Measurements from ENCODE around the gene SH3BP1. TPM values are rescaled to one million over a fixed set of nuclear protein-coding genes. Genes with fewer than 3 reads are reported as not detected.

SH3BP1 gene
- total and polyA plus RNA-seq, 2 of the 13 experiments (the other 11 are each of a cell fraction or from before 2014, with no cell fraction given), result 8.4 to 18.5 TPM

DNA sequence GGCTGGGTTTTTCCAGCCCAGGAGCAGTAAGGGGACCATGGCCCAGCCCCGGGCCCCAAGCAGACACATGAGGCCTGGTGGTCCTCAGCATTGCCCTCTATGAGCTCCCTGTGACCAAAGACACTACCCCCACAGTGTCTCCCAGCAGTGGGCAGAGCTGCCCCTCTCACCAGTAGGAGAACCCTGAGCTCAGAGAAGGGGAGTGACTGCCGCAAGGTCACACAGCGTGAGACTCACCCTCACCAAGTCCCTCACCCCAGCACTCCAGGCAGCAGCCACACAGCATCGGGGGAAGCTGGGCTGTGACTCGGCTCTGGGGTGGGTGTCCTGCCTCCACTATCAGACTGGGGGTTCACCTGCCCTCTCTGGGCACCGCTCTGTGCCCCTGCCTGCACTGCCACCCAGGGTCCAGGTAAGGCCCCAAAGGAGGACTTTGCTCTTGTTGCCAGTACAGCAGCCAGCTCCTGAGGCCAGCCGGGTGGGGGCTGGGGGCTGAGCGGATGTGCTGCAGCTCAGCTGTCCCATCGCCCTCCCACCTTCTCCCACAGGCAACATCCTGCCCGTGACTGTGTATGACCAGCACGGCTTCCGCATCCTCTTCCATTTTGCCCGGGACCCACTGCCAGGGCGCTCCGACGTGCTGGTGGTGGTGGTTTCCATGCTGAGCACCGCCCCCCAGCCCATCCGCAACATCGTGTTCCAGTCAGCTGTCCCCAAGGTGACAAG lies 7.9 kb upstream of the SH3BP1 start (continued):
- TF ChIP-seq POLR2G (IDR thresholded peaks at IDR 0.05; ENCODE audit: low read depth, low read length) (peak; percentile 63), ZNF24 (IDR thresholded peaks at IDR 0.05) (no peak), TAF1 (CRISPR knock-in tag; IDR thresholded peaks at IDR 0.05) (peak; percentile 22; the same call in 1 of the 2 replicates), MEF2D (CRISPR knock-in tag; IDR thresholded peaks at IDR 0.05) (peak; percentile 69), ASH2L (IDR thresholded peaks at IDR 0.05; ENCODE audit: insufficient read length, low read depth, low read length) (peak; percentile 53), IKZF1 (IDR thresholded peaks at IDR 0.05) (no peak), ZNF274 (CRISPR knock-in tag; IDR thresholded peaks at IDR 0.05) (peak; percentile 43; the same call in 1 of the 2 replicates), SSRP1 (CRISPR knock-in tag; IDR thresholded peaks at IDR 0.05) (peak; percentile 26; the same call in 1 of the 2 replicates), ZIK1 (CRISPR knock-in tag; IDR thresholded peaks at IDR 0.05; ENCODE audit: borderline replicate concordance, low read depth) (peak; percentile 35; the same call in 1 of the 2 replicates)
- TF ChIP-seq, protein P1, sequence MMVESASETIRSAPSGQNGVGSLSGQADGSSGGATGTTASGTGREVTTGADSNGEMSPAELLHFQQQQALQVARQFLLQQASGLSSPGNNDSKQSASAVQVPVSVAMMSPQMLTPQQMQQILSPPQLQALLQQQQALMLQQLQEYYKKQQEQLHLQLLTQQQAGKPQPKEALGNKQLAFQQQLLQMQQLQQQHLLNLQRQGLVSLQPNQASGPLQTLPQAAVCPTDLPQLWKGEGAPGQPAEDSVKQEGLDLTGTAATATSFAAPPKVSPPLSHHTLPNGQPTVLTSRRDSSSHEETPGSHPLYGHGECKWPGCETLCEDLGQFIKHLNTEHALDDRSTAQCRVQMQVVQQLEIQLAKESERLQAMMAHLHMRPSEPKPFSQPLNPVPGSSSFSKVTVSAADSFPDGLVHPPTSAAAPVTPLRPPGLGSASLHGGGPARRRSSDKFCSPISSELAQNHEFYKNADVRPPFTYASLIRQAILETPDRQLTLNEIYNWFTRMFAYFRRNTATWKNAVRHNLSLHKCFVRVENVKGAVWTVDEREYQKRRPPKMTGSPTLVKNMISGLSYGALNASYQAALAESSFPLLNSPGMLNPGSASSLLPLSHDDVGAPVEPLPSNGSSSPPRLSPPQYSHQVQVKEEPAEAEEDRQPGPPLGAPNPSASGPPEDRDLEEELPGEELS (CRISPR knock-in tag; IDR thresholded peaks at IDR 0.05), result peak; percentile 63
- TF ChIP-seq, protein P2, sequence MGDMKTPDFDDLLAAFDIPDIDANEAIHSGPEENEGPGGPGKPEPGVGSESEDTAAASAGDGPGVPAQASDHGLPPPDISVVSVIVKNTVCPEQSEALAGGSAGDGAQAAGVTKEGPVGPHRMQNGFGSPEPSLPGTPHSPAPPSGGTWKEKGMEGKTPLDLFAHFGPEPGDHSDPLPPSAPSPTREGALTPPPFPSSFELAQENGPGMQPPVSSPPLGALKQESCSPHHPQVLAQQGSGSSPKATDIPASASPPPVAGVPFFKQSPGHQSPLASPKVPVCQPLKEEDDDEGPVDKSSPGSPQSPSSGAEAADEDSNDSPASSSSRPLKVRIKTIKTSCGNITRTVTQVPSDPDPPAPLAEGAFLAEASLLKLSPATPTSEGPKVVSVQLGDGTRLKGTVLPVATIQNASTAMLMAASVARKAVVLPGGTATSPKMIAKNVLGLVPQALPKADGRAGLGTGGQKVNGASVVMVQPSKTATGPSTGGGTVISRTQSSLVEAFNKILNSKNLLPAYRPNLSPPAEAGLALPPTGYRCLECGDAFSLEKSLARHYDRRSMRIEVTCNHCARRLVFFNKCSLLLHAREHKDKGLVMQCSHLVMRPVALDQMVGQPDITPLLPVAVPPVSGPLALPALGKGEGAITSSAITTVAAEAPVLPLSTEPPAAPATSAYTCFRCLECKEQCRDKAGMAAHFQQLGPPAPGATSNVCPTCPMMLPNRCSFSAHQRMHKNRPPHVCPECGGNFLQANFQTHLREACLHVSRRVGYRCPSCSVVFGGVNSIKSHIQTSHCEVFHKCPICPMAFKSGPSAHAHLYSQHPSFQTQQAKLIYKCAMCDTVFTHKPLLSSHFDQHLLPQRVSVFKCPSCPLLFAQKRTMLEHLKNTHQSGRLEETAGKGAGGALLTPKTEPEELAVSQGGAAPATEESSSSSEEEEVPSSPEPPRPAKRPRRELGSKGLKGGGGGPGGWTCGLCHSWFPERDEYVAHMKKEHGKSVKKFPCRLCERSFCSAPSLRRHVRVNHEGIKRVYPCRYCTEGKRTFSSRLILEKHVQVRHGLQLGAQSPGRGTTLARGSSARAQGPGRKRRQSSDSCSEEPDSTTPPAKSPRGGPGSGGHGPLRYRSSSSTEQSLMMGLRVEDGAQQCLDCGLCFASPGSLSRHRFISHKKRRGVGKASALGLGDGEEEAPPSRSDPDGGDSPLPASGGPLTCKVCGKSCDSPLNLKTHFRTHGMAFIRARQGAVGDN (CRISPR knock-in tag; IDR thresholded peaks at IDR 0.05), result peak; percentile 97
- TF ChIP-seq, protein P3, sequence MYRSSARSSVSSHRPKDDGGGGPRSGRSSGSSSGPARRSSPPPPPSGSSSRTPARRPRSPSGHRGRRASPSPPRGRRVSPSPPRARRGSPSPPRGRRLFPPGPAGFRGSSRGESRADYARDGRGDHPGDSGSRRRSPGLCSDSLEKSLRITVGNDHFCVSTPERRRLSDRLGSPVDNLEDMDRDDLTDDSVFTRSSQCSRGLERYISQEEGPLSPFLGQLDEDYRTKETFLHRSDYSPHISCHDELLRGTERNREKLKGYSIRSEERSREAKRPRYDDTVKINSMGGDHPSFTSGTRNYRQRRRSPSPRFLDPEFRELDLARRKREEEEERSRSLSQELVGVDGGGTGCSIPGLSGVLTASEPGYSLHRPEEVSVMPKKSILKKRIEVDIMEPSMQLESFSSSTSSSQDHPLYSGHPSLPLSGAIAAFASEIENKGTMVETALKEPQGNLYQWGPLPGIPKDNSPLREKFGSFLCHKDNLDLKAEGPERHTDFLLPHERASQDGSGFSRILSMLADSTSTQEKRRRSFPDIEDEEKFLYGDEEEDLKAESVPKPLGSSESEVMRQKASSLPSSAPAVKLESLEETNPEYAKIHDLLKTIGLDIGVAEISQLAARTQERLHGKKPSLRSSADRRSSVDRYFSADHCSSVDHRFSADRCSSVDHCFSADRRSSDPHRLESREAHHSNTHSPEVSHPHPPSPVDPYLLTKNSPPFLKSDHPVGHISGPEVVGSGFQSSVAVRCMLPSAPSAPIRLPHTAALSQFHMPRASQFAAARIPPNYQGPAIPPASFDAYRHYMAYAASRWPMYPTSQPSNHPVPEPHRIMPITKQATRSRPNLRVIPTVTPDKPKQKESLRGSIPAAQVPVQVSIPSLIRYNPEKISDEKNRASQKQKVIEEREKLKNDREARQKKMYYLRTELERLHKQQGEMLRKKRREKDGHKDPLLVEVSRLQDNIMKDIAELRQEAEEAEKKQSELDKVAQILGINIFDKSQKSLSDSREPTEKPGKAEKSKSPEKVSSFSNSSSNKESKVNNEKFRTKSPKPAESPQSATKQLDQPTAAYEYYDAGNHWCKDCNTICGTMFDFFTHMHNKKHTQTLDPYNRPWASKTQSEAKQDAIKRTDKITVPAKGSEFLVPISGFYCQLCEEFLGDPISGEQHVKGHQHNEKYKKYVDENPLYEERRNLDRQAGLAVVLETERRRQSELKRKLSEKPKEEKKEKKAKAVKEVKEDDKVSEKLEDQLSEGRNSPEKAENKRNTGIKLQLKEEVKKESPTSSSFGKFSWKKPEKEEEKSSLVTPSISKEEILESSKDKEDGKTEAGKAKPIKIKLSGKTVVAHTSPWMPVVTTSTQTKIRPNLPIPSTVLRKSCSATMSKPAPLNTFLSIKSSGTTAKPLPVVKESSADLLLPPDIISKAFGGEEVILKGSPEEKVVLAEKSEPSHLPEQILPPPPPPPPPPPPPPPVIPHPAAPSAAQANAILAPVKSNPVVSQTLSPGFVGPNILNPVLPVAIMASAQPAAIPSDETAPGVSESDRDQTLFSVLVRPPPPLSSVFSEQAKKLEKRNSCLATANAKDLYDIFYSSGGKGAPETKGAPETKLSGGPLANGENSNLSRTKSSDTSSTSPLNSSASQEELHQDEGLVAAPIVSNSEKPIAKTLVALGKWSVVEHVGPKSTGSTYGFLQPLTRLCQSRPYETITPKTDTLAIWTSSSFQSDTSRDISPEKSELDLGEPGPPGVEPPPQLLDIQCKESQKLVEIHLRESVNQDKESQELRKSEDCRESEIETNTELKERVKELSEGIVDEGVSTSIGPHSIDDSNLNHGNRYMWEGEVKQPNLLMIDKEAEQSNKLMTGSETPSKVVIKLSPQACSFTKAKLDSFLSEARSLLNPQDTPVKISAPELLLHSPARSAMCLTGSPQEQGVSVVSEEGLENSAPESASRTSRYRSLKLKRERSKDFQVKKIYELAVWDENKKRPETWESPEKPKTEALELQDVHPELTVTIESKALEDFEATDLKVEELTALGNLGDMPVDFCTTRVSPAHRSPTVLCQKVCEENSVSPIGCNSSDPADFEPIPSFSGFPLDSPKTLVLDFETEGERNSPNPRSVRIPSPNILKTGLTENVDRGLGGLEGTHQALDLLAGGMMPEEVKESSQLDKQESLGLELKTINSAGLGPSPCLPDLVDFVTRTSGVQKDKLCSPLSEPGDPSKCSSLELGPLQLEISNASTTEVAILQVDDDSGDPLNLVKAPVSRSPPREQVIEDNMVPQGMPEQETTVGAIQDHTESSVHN (CRISPR knock-in tag; IDR thresholded peaks at IDR 0.05), result no peak
- TF ChIP-seq, protein P4, sequence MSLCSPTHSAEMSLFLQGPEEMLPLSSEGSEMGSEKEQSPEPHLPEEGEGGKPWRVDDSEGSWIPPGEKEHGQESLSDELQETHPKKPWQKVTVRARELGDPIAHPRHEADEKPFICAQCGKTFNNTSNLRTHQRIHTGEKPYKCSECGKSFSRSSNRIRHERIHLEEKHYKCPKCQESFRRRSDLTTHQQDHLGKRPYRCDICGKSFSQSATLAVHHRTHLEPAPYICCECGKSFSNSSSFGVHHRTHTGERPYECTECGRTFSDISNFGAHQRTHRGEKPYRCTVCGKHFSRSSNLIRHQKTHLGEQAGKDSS (CRISPR knock-in tag; IDR thresholded peaks at IDR 0.05; ENCODE audit: borderline replicate concordance, low read depth), result peak; percentile 30; the same call in 1 of the 2 replicates

Measured in HepG2 (cell line).